Erythroblast (primary cell): ENCODE measurements around the gene LRRC56.

Source experiments
- GATA1 ChIP-seq: IDR thresholded peaks from 2 replicates; pipeline ENCODE4 v1.6.1; 2011; ENCODE audit warnings: low read depth, mild to moderate bottlenecking, control low read depth, low read length, moderate library complexity
- POLR2A ChIP-seq: IDR thresholded peaks from 2 replicates; pipeline ENCODE4 v1.6.1; 2011; ENCODE audit warnings: mild to moderate bottlenecking, low read length

GRCh38 chr11:577611-577894 is 40.2 kb downstream of the LRRC56 start:
- TF ChIP-seq POLR2A (no peak), GATA1 (no peak)
